ENCODE measurements around the gene CAPN8. TPM values are rescaled to one million over a fixed set of nuclear protein-coding genes. Genes with fewer than 3 reads are reported as not detected.
A peak's percentile ranks its signal among the peaks of the same experiment; 100 is the strongest.

The CAPN8 gene
- total RNA-seq, 2 donors from 2014 or later = 52.6 to 102 TPM

- no peak overlapping the region for H3K4me3 ChIP-seq
- peak; percentile 43 for DNase-seq
- no peak overlapping the region for H3K27ac ChIP-seq
- no peaks in the 10 kb centered on the region for H3K9me3 ChIP-seq
- intact Hi-C loops (cut with DNase I) = no loop called here
- no peaks in the 10 kb centered on the region for H3K27me3 ChIP-seq
- no peaks in the 10 kb centered on the region for H3K36me3 ChIP-seq
- no peaks in the 10 kb centered on the region for H3K4me1 ChIP-seq
- no peak for TF ChIP-seq CTCF (IDR thresholded peaks at IDR 0.05)
- H3K9ac ChIP-seq (ENCODE audit: low read depth in 2 of 2, low read length in 2 of 2) = no peak overlapping the region
Measured at GRCh38 chr1:223545343-223545742, 120.2 kb downstream of the CAPN8 start.

- no peak overlapping the region for H3K27ac ChIP-seq
- no peak overlapping the region for H3K4me3 ChIP-seq
- intact Hi-C loops (cut with DNase I) = no loop called here
- no peaks in the 10 kb centered on the region for H3K9me3 ChIP-seq
- H3K36me3 ChIP-seq = no peaks in the 10 kb centered on the region
- no peaks in the 10 kb centered on the region for H3K27me3 ChIP-seq
- DNase-seq = no peak
- H3K4me1 ChIP-seq = no peaks in the 10 kb centered on the region
- TF ChIP-seq CTCF (IDR thresholded peaks at IDR 0.05) = no peak
- no peak overlapping the region for H3K9ac ChIP-seq (ENCODE audit: low read depth in 2 of 2, low read length in 2 of 2)
Measured at GRCh38 chr1:223543560-223543959, 121.9 kb downstream of the CAPN8 start.

GRCh38 chr1:223542831-223543230 lies 122.7 kb downstream of the CAPN8 start:
- no peak overlapping the region for H3K9ac ChIP-seq (ENCODE audit: low read depth in 2 of 2, low read length in 2 of 2)
- no peak for DNase-seq
- H3K4me1 ChIP-seq = no peaks in the 10 kb centered on the region
- H3K4me3 ChIP-seq = no peak overlapping the region
- no peaks in the 10 kb centered on the region for H3K27me3 ChIP-seq
- TF ChIP-seq CTCF (IDR thresholded peaks at IDR 0.05) = no peak
- H3K9me3 ChIP-seq = no peaks in the 10 kb centered on the region
- no peaks in the 10 kb centered on the region for H3K36me3 ChIP-seq
- H3K27ac ChIP-seq = no peak overlapping the region
- intact Hi-C loops (cut with DNase I) = no loop called here

- Histone ChIP-seq H3K27me3 (no peaks in the 10 kb centered on the region), H3K4me3 (no peak overlapping the region), H3K36me3 (no peaks in the 10 kb centered on the region), H3K9ac (ENCODE audit: low read depth in 2 of 2, low read length in 2 of 2) (no peak overlapping the region), H3K4me1 (no peaks in the 10 kb centered on the region), H3K9me3 (no peaks in the 10 kb centered on the region), H3K27ac (no peak overlapping the region)
- no peak for TF ChIP-seq CTCF (IDR thresholded peaks at IDR 0.05)
- DNase-seq = no peak
- intact Hi-C loops (cut with DNase I) = no loop called here
Measured at GRCh38 chr1:223540485-223541106, 124.9 kb downstream of the CAPN8 start.

- Histone ChIP-seq H3K27ac (no peak overlapping the region), H3K36me3 (no peaks in the 10 kb centered on the region), H3K9ac (ENCODE audit: low read depth in 2 of 2, low read length in 2 of 2) (no peak overlapping the region), H3K4me3 (no peak overlapping the region), H3K9me3 (no peaks in the 10 kb centered on the region), H3K27me3 (no peaks in the 10 kb centered on the region), H3K4me1 (no peaks in the 10 kb centered on the region)
- intact Hi-C loops (cut with DNase I) = no loop called here
- DNase-seq = no peak
- TF ChIP-seq CTCF (IDR thresholded peaks at IDR 0.05) = no peak
Measured at GRCh38 chr1:223539750-223540149, 125.8 kb downstream of the CAPN8 start.
